HG03354 (cell line): Measurements from ENCODE around the gene ZSCAN5A.
"Not testable (repeated sequence)": the region's sequence is repeated elsewhere in the genome, so short reads cannot be mapped to it uniquely, and the experiment has no call there.

Source experiments
- ATAC-seq: cut with Tn5 transposase; IDR thresholded peaks from one replicate; pipeline ENCODE4 v1.9.1; 2021; ENCODE audit warnings: mild to moderate bottlenecking; ENCODE audit not compliant: unreplicated experiment, poor library complexity, severe bottlenecking

The ZSCAN5A gene

DNA sequence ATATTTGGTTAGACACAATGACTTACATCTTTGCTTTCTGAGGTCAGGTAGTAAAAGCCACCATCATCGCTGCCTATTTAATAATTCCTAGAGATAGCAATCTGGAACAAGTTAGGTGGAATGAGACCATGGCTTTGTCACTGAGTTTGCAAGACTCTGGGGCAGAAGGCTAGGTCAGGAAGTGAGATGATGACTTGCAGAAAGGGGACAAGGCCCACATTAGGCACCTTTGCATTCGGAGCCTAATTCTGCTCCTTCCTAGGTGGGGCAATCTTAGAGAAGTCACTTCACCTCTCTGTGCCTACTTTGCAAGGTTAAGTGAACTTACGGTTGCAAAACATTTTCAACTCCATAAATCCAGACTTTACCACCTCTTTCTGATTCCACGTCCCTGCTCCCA lies 31.8 kb downstream of the ZSCAN5A start:
- ATAC-seq = no peak

DNA sequence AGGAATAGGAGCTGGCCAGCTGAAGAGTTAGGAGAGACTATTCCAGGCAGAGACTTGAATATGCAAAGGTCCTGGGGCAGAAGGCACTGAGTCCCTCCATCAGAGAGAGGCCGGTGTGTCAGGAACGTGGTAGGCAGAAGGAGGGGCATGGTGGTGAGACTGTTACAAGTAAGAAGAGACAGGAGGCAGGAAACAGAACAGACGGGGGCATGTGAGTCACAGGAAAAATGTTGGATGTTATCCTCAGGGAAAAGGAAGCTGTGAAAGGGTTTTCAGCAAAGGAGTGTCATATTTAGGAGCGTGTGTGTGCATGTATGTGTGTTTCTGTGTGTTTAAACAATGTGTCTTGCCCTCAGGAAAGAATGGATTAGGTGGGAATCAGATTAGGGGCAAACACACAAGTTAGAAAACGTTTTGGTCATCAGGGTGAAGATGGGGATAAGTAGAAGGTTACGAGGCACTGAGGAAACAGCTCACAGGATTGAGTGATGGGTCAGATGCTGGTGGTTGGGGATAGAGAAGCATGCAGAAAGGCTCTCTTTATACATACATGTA lies 41.0 kb downstream of the ZSCAN5A start:
- ATAC-seq = no peak

- ATAC-seq = no peak
Measured at GRCh38 chr19:56272161-56272798, 42.4 kb downstream of the ZSCAN5A start, which contains the start of gene EDDM13. Gene EDDM13 (plus strand): TSS chr19:56272748. CDS start chr19:56272835, 87 bp downstream.

GRCh38 chr19:56271151-56271550 lies 43.5 kb downstream of the ZSCAN5A start:
- ATAC-seq = no peak

GRCh38 chr19:56270676-56271075 lies 44.0 kb downstream of the ZSCAN5A start:
- ATAC-seq = no peak

GRCh38 chr19:56269348-56269747 lies 45.3 kb downstream of the ZSCAN5A start:
- no peak for ATAC-seq

GRCh38 chr19:56266051-56266450 lies 48.6 kb downstream of the ZSCAN5A start:
- ATAC-seq = no peak

- no peak for ATAC-seq
Measured at GRCh38 chr19:56263319-56263718, 51.3 kb downstream of the ZSCAN5A start.

DNA sequence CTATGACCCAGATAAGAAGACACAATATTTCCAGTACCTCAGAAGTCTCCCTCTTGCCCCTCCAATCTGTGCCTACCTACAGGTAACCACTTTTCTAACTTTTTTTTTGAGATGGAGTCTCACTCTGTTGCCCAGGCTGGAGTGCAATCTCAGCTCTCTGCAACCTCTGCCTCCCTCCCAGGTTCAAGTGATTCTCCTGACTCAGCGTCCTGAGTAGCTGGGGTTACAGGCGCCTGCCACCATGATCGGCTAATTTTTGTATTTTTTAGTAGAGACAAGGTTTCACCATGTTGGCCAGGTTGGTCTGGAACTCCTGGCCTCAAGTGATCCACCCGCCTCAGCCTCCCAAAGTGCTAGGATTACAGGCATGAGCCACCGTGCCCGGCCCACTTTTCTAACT lies 52.7 kb downstream of the ZSCAN5A start:
- ATAC-seq = not testable (repeated sequence)

DNA sequence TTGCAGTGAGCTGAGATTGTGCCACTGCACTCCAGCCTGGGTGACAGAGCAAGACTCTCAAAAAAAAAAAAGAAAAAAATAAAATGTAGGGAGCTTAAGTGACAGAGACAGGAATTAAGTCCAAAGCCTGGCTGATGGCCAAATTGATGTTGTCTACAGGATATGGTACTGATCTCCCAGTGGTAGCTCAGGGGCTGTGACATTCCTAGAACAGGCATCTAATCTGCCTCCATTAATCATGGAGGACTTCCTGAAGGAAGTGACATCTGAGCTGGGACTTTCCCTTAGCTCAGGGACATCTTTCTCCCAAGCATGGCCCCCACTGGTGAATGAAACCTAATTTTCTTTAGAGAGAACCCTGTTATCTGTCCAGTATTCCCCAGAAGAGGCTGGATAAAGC lies 53.5 kb downstream of the ZSCAN5A start:
- ATAC-seq = no peak

DNA sequence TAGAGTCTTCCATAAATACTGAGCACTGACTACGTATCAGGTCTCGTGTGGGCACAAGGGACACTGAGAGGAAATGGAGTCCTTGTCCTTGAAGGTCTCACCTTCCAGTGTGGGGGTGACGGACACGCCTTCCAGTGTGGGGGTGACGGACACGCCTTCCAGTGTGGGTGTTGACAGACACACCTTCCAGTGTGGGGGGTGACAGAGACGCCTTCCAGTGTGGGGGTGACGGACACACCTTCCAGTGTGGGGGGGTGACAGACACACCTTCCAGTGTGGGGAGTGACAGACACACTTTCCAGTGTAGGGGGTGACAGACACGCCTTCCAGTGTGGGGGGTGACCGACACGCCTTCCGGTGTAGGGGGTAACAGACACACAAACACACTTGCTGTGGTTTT lies 56.4 kb downstream of the ZSCAN5A start:
- no peak for ATAC-seq

- no peak for ATAC-seq
Measured at GRCh38 chr19:56253737-56254136, 60.9 kb downstream of the ZSCAN5A start.

DNA sequence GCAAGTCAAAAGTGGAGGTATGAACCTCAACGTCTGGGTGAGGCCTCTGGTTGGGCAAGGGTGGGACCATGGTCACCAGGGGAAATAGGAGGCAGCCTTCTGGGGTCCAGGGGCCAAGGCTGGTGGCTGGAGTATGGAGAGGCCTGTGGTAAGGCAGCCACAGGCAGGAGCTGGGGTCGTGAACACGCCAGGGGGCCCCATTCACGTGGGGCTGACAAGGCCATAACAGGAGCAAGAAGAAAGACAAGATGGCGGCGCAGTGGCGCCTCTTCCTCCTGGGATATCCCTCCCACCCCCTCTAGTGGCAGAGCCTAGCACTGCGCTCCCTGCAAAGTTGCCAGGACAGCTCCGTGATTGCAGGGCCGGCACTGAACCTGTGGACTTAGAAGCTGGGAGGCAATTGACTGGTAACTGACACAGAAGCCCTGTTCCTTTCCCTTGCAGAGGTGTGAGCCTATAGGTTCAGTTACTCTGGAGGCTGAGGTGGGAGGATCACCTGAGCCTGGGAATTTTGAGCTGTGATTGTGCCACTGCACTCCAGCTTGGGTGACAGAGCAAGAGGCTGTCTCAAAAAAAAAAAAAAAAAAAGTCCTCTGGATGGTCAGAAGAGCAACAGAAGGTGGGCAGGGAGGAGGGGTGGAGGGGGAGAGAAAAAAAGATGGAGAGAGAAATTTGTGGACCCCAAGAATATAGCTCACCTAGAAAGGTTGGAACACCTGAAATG lies 61.8 kb downstream of the ZSCAN5A start:
- no peak for ATAC-seq

GRCh38 chr19:56248736-56249338 lies 65.8 kb downstream of the ZSCAN5A start:
- ATAC-seq = not testable (repeated sequence)

DNA sequence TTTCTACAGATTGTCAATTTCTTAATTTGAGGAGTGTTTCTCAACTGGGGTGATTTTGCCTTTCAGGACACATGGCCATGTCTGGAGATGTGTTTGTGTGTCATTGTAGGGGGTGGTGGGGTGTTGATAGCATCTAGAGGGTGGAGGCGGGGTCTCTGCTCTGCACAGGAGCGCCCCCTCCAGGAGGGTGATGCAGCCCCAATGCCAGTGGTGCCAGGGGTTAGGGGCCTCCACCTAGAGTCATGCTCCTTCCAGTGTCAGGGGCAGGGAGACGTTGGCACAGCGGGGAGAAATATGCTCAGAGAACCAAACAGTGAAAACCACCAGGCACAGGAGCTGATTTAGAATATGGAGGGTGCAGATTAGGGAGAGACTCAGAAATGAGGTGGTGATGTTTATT lies 68.9 kb downstream of the ZSCAN5A start:
- not testable (repeated sequence) for ATAC-seq

DNA sequence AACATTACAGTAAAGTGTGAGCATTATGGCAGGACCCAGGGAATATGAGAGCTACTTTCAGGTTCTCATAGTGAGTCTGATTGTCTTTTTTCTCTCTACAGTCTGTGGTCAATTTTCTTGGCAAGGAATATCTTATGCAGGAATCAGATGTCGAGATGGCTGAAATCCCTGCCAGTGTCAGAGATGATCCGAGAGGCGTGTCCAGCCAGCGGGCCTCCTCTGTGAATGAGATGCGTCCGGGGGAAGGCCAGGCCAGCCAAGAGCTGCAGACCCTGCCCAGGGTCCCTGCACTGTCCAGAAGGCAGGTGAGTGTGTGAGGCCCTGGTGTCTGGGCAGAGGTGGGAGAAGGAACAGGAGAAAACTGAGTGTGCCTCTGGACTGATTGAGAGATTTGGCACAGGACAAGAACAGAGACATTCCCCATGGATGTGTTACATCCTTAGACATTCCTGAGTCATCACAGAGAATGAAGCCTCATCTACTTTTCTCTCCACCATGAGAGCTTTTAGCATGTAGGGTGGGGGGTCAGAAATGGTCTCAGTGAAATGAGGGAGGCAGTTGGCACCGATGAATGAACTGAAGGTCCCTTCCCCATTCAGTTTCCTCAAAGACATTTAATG lies 69.4 kb downstream of the ZSCAN5A start:
- ATAC-seq = no peak

GRCh38 chr19:56223481-56223880 lies 91.2 kb downstream of the ZSCAN5A start:
- no peak for ATAC-seq

DNA sequence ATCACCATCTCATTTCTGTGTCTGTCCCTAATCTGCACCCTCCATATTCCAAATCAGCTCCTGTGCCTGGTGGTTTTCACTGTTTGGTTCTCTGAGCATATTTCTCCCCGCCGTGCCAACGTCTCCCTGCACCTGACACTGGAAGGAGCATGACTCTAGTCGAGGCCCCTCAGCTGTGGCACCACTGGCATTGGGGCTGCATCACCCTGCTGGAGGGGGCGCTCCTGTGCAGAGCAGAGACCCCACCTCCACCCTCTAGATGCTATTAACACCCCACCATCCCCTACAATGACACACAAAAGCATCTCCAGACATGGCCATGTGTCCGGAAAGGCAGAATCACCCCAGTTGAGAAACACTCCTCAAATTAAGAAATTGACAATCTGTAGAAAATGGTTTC lies 91.7 kb downstream of the ZSCAN5A start:
- no peak for ATAC-seq

- no peak for ATAC-seq
Measured at GRCh38 chr19:56221851-56222250, 92.8 kb downstream of the ZSCAN5A start.

- ATAC-seq = not testable (repeated sequence)
Measured at GRCh38 chr19:56221442-56221841, 93.2 kb downstream of the ZSCAN5A start.
